ENCODE measurements around the gene IL23R.

The IL23R gene

DNA sequence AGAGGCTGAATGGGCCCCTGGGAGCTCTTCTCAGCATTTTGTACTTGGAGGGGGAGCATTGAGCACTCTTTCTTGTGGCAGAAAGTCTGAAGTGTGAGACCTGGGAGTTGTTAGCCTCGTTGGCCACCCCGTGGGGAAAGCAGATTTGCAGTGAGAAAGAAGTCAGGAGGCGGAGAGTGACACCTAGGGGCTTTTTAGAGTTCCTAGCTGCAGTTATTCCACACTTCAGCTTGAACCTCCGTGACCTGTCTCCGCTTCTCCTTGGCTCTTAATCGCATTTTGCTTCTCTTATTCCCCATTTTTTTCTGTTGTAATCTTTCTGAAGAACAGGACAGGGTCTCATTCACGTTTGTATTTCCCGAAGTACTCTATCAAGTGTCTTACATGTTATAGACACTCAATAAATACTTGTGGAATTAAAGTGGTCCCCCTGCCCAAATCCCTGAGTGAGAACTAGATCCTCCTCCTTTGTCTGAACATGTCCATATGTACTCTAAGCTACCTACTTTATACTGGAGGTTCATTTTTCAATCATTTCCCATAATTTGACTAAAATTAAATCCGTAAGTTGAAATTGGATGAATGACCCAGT lies 17.0 kb upstream of the IL23R start:
- Histone ChIP-seq H3K9me2 (ENCODE audit: low read depth, low read length) (no peaks in the 10 kb centered on the region), H4K20me1 (ENCODE audit: insufficient read depth, low read length) (no peaks in the 10 kb centered on the region), H3K9ac (ENCODE audit: low read length) (no peak overlapping the region; the same call in 1 of the 2 replicates), H3K27me3 (ENCODE audit: insufficient read depth, low read length) (no peaks in the 10 kb centered on the region), H3K27ac (ENCODE audit: low read depth, low read length, poor library complexity, severe bottlenecking) (no peak overlapping the region), H3K4me1 (ENCODE audit: insufficient read depth, low read length, severe bottlenecking) (peaks cover 12% of the 10 kb centered on the region), H3K9me3 (ENCODE audit: low read length) (no peaks in the 10 kb centered on the region), H2AFZ (ENCODE audit: low read length) (peak overlapping the region; percentile 68; the same call in 1 of the 2 replicates), H3K4me3 (ENCODE audit: low read depth, low read length, poor library complexity, severe bottlenecking) (no peak overlapping the region), H3K36me3 (ENCODE audit: insufficient read depth, low read length) (no peaks in the 10 kb centered on the region), H3K79me2 (ENCODE audit: insufficient read depth, low read length) (no peaks in the 10 kb centered on the region), H3F3A (ENCODE audit: insufficient read depth, low read length) (no peaks in the 10 kb centered on the region; the same call in 1 of the 2 replicates), H3K4me2 (ENCODE audit: low read length) (peak overlapping the region; percentile 36; the same call in 1 of the 2 replicates)
- TF ChIP-seq, protein P1, sequence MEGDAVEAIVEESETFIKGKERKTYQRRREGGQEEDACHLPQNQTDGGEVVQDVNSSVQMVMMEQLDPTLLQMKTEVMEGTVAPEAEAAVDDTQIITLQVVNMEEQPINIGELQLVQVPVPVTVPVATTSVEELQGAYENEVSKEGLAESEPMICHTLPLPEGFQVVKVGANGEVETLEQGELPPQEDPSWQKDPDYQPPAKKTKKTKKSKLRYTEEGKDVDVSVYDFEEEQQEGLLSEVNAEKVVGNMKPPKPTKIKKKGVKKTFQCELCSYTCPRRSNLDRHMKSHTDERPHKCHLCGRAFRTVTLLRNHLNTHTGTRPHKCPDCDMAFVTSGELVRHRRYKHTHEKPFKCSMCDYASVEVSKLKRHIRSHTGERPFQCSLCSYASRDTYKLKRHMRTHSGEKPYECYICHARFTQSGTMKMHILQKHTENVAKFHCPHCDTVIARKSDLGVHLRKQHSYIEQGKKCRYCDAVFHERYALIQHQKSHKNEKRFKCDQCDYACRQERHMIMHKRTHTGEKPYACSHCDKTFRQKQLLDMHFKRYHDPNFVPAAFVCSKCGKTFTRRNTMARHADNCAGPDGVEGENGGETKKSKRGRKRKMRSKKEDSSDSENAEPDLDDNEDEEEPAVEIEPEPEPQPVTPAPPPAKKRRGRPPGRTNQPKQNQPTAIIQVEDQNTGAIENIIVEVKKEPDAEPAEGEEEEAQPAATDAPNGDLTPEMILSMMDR (IDR thresholded peaks at IDR 0.05; ENCODE audit: low read length) = peak; percentile 85
- no peak for TF ChIP-seq EZH2 (IDR thresholded peaks at IDR 0.05; ENCODE audit: borderline replicate concordance, low read length)

DNA sequence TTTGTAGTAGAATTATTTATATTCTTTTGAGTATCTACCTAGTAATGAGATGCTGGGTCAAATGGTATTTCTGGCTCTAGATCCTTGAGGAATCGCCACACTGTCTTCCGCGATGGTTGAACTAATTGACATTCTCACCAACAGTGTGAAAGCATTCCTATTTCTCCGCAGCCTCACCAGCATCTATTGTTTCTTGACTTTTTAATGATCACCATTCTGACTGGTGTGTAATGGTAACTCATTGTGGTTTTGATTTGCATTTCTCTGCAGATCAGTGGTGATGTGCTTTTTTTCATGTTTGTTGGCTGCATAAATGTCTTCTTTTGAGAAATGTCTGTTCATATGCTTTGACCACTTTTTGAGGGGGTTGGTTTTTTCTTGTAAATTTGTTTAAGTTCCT lies 15.3 kb upstream of the IL23R start:
- Histone ChIP-seq H3K9me2 (ENCODE audit: low read depth, low read length) (no peaks in the 10 kb centered on the region), H3K4me1 (ENCODE audit: insufficient read depth, low read length, severe bottlenecking) (peaks cover 12% of the 10 kb centered on the region)

DNA sequence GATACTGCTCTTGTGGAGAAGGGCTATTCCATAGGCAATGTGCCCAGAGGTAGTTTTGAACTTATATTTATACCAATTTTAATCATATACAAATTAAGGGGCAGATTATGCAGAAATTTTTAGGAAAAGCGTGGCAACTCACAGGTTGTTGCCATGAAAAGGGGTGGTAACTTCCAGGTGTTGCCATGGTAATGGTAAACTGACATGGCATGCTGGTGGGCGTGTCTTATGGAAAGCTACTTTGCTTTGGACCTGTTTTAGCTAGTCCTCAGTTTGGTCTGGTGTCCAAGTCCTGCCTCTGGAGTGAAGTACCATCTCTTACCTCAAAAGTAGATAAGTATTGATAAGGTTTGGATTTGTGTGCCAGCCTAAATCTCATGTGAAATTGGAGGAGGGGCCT lies 7.9 kb upstream of the IL23R start:
- Histone ChIP-seq H3K36me3 (ENCODE audit: insufficient read depth, low read length) (no peaks in the 10 kb centered on the region), H3K4me2 (ENCODE audit: low read length) (no peak overlapping the region), H3K9me3 (ENCODE audit: low read length) (no peaks in the 10 kb centered on the region), H3K9ac (ENCODE audit: low read length) (no peak overlapping the region), H3K4me3 (ENCODE audit: low read depth, low read length, poor library complexity, severe bottlenecking) (no peak overlapping the region), H3K9me2 (ENCODE audit: low read depth, low read length) (no peaks in the 10 kb centered on the region), H3K27me3 (ENCODE audit: insufficient read depth, low read length) (no peaks in the 10 kb centered on the region), H3K4me1 (ENCODE audit: insufficient read depth, low read length, severe bottlenecking) (no peaks in the 10 kb centered on the region), H3K27ac (ENCODE audit: low read depth, low read length, poor library complexity, severe bottlenecking) (no peak overlapping the region), H3K79me2 (ENCODE audit: insufficient read depth, low read length) (no peaks in the 10 kb centered on the region), H4K20me1 (ENCODE audit: insufficient read depth, low read length) (no peaks in the 10 kb centered on the region), H3F3A (ENCODE audit: insufficient read depth, low read length) (no peaks in the 10 kb centered on the region), H2AFZ (ENCODE audit: low read length) (no peak overlapping the region)
- TF ChIP-seq EZH2 (IDR thresholded peaks at IDR 0.05; ENCODE audit: borderline replicate concordance, low read length) = no peak
- TF ChIP-seq, protein P1 (IDR thresholded peaks at IDR 0.05; ENCODE audit: low read length) = no peak

More for the DNA sequence above, 15.3 kb upstream of the IL23R start:
- no peak for TF ChIP-seq EZH2 (IDR thresholded peaks at IDR 0.05; ENCODE audit: borderline replicate concordance, low read length)
- TF ChIP-seq, protein P1 (IDR thresholded peaks at IDR 0.05; ENCODE audit: low read length) = no peak
- Histone ChIP-seq H3K36me3 (ENCODE audit: insufficient read depth, low read length) (no peaks in the 10 kb centered on the region), H3K9me3 (ENCODE audit: low read length) (no peaks in the 10 kb centered on the region), H3K9ac (ENCODE audit: low read length) (no peak overlapping the region), H3K27ac (ENCODE audit: low read depth, low read length, poor library complexity, severe bottlenecking) (no peak overlapping the region), H2AFZ (ENCODE audit: low read length) (no peak overlapping the region), H3F3A (ENCODE audit: insufficient read depth, low read length) (no peaks in the 10 kb centered on the region; the same call in 1 of the 2 replicates), H3K27me3 (ENCODE audit: insufficient read depth, low read length) (no peaks in the 10 kb centered on the region), H3K4me3 (ENCODE audit: low read depth, low read length, poor library complexity, severe bottlenecking) (no peak overlapping the region), H3K4me2 (ENCODE audit: low read length) (no peak overlapping the region), H3K79me2 (ENCODE audit: insufficient read depth, low read length) (no peaks in the 10 kb centered on the region), H4K20me1 (ENCODE audit: insufficient read depth, low read length) (no peaks in the 10 kb centered on the region)
